Endothelial cell of umbilical vein (primary cell): ENCODE results near the gene EME2. TPM values are rescaled to one million over a fixed set of nuclear protein-coding genes. Genes with fewer than 3 reads are reported as not detected.

ENCODE experiments used
- BruUV-seq: library from RNA; stranded (reverse); fragments of 400-500 nt; replicated peaks from 2 replicates; lab custom pipeline; 2021; lab: Mats Ljungman, UMichigan
- CTCF ChIA-PET: fragments of 300-600, 350-600 bp; sonication (Branson Sonifier 250); formaldehyde crosslinking; loops from one replicate; lab custom pipeline; 2021; ENCODE audit warnings: antibody characterized with exemption, inconsistent platforms; lab: Charles Lee
- POLR2A ChIA-PET: fragments of 300-600, 350-600 bp; sonication (Branson Sonifier 250); formaldehyde crosslinking; loops from one replicate; lab custom pipeline; 2021; ENCODE audit warnings: antibody characterized with exemption, inconsistent platforms; lab: Charles Lee
- DNase-seq: peaks from one replicate; pipeline ENCODE4 v3.0.0-alpha.2; 2011; ENCODE audit warnings: low read depth, low spot score
- FAIRE-seq: peaks from 2 replicates; lab custom pipeline; 2011; peaks lifted over from hg19 to GRCh38; lab: Jason Lieb, UNC
- H2AFZ ChIP-seq: 2 replicates; pipeline ENCODE4 v1.6.0; 2012; ENCODE audit warnings: low read depth, low read length, control low read depth, inconsistent platforms
- H3K27ac ChIP-seq: 2 replicates; pipeline ENCODE4 v1.5.1; 2011; ENCODE audit warnings: low read depth, mild to moderate bottlenecking, control low read depth, low read length, moderate library complexity; ENCODE audit not compliant: insufficient read depth
- H3K27me3 ChIP-seq, 2 experiments: 2 replicates each; pipeline versions ENCODE4 v1.6.0 to v1.6.1; 2011; ENCODE audit warnings: low read length in 2 of 2, mixed read lengths in 1 of 2; ENCODE audit not compliant: control insufficient read depth in 2 of 2, insufficient read depth in 2 of 2
- H3K36me3 ChIP-seq, 2 experiments: 2 replicates in 1 of 2; 3 replicates in 1 of 2; pipeline ENCODE4 v1.5.1; 2011; ENCODE audit warnings: low read length in 2 of 2, mild to moderate bottlenecking in 1 of 2, moderate library complexity in 1 of 2; ENCODE audit not compliant: control insufficient read depth in 2 of 2, insufficient read depth in 2 of 2; ENCODE audit errors: extremely low read depth in 1 of 2
- H3K4me1 ChIP-seq: 3 replicates; pipeline ENCODE4 v1.5.1; 2011; ENCODE audit warnings: mild to moderate bottlenecking, low read length; ENCODE audit not compliant: control insufficient read depth, insufficient read depth; ENCODE audit errors: extremely low read depth
- H3K4me2 ChIP-seq: 2 replicates; pipeline ENCODE4 v1.6.1; 2011; ENCODE audit warnings: low read length, control low read depth, mixed read lengths; ENCODE audit not compliant: insufficient read depth
- H3K4me3 ChIP-seq, 3 experiments: fragments of 200-600 bp in 1 of 3; sonication (generic), shearing (Covaris generic) in 1 of 3; replicated peaks in 1 of 3; 2 replicates each; pipeline ENCODE4 v1.5.1; 2011 to 2016; ENCODE audit warnings: control low read depth in 3 of 3, low read length in 3 of 3, mild to moderate bottlenecking in 2 of 3, inconsistent platforms in 1 of 3, low read depth in 1 of 3, moderate library complexity in 1 of 3; ENCODE audit not compliant: insufficient read depth in 1 of 3
- H3K79me2 ChIP-seq: 2 replicates; pipeline ENCODE4 v1.6.0; 2012; ENCODE audit warnings: low read length, inconsistent platforms; ENCODE audit not compliant: control insufficient read depth, insufficient read depth
- H3K9ac ChIP-seq: replicated peaks from 2 replicates; pipeline ENCODE3; 2011; ENCODE audit warnings: low read length, control low read depth; ENCODE audit not compliant: insufficient read depth; ENCODE audit errors: extremely low read depth
- H3K9me1 ChIP-seq: replicated peaks from 3 replicates; pipeline ENCODE4 v1.6.0; 2011; ENCODE audit warnings: mild to moderate bottlenecking, low read length; ENCODE audit not compliant: control insufficient read depth, insufficient read depth; ENCODE audit errors: extremely low read depth
- H3K9me3 ChIP-seq: replicated peaks from 2 replicates; pipeline ENCODE4 v1.5.1; 2012; ENCODE audit warnings: low read length, inconsistent platforms; ENCODE audit not compliant: control insufficient read depth, insufficient read depth
- H4K20me1 ChIP-seq: replicated peaks from 2 replicates; pipeline ENCODE3; 2011; ENCODE audit warnings: mild to moderate bottlenecking, low read length; ENCODE audit not compliant: control insufficient read depth, insufficient read depth; ENCODE audit errors: extremely low read depth
- CTCF ChIP-seq, 2 donors: IDR thresholded peaks; 1 replicate in 1 of 2; 2 replicates in 1 of 2; pipeline ENCODE4 v1.5.1; 2011; ENCODE audit warnings: low read length in 2 of 2, mild to moderate bottlenecking in 2 of 2, moderate library complexity in 2 of 2, control low read depth in 1 of 2, inconsistent platforms in 1 of 2, low read depth in 1 of 2; ENCODE audit not compliant: insufficient read depth in 1 of 2; ENCODE audit errors: extremely low read depth in 1 of 2
- FOS ChIP-seq: IDR thresholded peaks from 2 replicates; pipeline ENCODE4 v1.6.1; 2011; ENCODE audit warnings: mild to moderate bottlenecking, low read length, moderate library complexity, borderline replicate concordance; ENCODE audit not compliant: insufficient read depth
- JUN ChIP-seq: IDR thresholded peaks from 2 replicates; pipeline ENCODE4 v1.6.1; 2011; ENCODE audit warnings: borderline replicate concordance, low read depth; ENCODE audit not compliant: insufficient read length, insufficient read depth
- MYC ChIP-seq: IDR thresholded peaks from one replicate; pipeline ENCODE4 v1.6.1; 2011; ENCODE audit warnings: mild to moderate bottlenecking, low read depth, low read length
- POLR2A ChIP-seq: IDR thresholded peaks from 2 replicates; pipeline ENCODE4 v1.6.1; 2012; ENCODE audit warnings: low read depth, mild to moderate bottlenecking, control low read depth, low read length
- POLR2AphosphoS5 ChIP-seq: IDR thresholded peaks from 2 replicates; pipeline ENCODE4 v1.6.1; 2012; ENCODE audit warnings: low read depth, mild to moderate bottlenecking, control low read depth, low read length, moderate library complexity; ENCODE audit not compliant: insufficient read depth
- dilution Hi-C: fragments of 300-500 bp; cut with MboI; formaldehyde crosslinking; loops from one replicate; pipeline ENCODE4 v1.15.0; 2019; ENCODE audit warnings: low sequenced_read_pairs; ENCODE audit not compliant: extremely low pct_ligation_motif_present
- intact Hi-C: fragments of 100-400 bp; cut with micrococcal nuclease; formaldehyde crosslinking; loops from one replicate; pipeline ENCODE4 v1.10.0; 2022
- polyA plus RNA-seq, 4 experiments: library from polyadenylated mRNA; depleted of rRNA in 3 of 4; stranded (reverse) in 3 of 4; unstranded in 1 of 4; fragments of >200 nt; gene quantifications; 2 replicates each; pipeline versions ENCODE4 v1.2.1 to v1.2.3, GENCODE V29; 2011 to 2012; ENCODE audit warnings: missing spikeins in 1 of 4
- total RNA-seq: library from RNA; stranded (reverse); gene quantifications from 2 replicates; pipeline ENCODE4 v1.2.3, GENCODE V29; 2021

EME2 gene
- total and polyA plus RNA-seq, 2 donors (not counting 3 experiments of a cell fraction or from before 2014, with no cell fraction given): 9.7 to 21.4 TPM

GRCh38 chr16:1724491-1724890, 48.1 kb upstream of the EME2 start:
- Histone ChIP-seq H3K79me2 (peaks cover 22% of the 10 kb centered on the region), H3K4me3 (no peak overlapping the region), H3K4me2 (no peak overlapping the region), H2AFZ (no peak overlapping the region), H3K27ac (no peak overlapping the region), H3K4me1 (peaks cover 9% of the 10 kb centered on the region), H3K27me3 (no peaks in the 10 kb centered on the region), H3K9ac (no peak overlapping the region), H3K9me1 (no peaks in the 10 kb centered on the region), H3K9me3 (no peaks in the 10 kb centered on the region), H3K36me3 (peaks cover 4 to 31% of the 10 kb centered on the region in 2 experiments), H4K20me1 (no peaks in the 10 kb centered on the region)
- CTCF ChIA-PET: interaction anchor here (1.4 to 2.3 kb wide), 3 partner anchors 58 to 295 kb away, joined by 3 to 8 read pairs (median 7); partner anchors contain the start of genes NUBP2 and SPSB3
- intact Hi-C loops (no loop called here), dilution Hi-C loops (no loop called here)
- DNase-seq (no peak), FAIRE-seq (no peak)
- POLR2A ChIA-PET: no interaction called here
- BruUV-seq: no TSS peak
- TF ChIP-seq POLR2A: no peak
- TF ChIP-seq MYC: no peak
- TF ChIP-seq JUN: no peak
- TF ChIP-seq CTCF (IDR thresholded peaks at IDR 0.05; ENCODE audit: extremely low read depth in 1 of 2, insufficient read depth in 1 of 2, low read depth in 1 of 2, low read length in 2 of 2): no peak
- TF ChIP-seq FOS: no peak
- TF ChIP-seq POLR2AphosphoS5: no peak
